Measurements from ENCODE around the gene GPATCH1.

DNA sequence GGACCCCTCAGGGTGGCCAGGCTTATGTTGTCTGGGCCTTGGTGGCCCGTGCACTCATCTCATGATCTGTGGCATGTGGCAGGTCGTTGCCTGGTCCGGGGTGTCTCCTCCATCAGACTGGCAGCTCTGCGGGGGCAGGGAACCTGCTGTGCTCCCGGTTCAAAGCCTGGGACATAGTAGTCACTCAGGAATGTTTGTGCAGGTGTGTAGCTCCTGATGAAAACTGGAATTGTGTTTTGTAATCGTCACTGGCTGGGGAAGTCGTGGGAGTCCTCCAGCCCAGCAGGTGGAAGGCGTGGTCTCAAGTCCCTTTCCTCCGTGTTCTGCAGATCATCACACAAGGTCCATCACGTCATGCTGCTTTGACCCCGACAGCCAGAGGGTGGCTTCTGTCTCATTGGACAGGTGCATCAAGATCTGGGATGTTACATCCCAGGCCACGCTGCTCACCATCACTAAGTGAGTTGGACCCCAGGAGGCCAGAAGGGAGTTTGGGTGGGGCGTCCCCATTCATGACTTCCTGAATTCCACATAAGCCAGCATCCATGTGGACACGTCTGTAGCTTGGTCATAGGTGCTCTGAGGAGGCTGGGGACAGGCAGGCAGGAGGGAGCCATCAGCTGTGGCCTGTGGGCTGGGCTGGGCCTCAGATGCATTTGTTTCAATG lies 70.0 kb downstream of the GPATCH1 start:
- TF ChIP-seq, protein P1, sequence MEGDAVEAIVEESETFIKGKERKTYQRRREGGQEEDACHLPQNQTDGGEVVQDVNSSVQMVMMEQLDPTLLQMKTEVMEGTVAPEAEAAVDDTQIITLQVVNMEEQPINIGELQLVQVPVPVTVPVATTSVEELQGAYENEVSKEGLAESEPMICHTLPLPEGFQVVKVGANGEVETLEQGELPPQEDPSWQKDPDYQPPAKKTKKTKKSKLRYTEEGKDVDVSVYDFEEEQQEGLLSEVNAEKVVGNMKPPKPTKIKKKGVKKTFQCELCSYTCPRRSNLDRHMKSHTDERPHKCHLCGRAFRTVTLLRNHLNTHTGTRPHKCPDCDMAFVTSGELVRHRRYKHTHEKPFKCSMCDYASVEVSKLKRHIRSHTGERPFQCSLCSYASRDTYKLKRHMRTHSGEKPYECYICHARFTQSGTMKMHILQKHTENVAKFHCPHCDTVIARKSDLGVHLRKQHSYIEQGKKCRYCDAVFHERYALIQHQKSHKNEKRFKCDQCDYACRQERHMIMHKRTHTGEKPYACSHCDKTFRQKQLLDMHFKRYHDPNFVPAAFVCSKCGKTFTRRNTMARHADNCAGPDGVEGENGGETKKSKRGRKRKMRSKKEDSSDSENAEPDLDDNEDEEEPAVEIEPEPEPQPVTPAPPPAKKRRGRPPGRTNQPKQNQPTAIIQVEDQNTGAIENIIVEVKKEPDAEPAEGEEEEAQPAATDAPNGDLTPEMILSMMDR (IDR thresholded peaks at IDR 0.05): no peak
- no peak for TF ChIP-seq POLR2A (IDR thresholded peaks at IDR 0.05)
- no peak for TF ChIP-seq POLR2AphosphoS5 (IDR thresholded peaks at IDR 0.05; ENCODE audit: insufficient read depth in 1 of 2, low read depth in 1 of 2)
